Vagina (tissue), 2 donors: Measurements from ENCODE around the gene ACSF3. TPM values are rescaled to one million over a fixed set of nuclear protein-coding genes. Genes with fewer than 3 reads are reported as not detected.

ENCODE experiments used
- DNase-seq, 2 donors: peaks; one replicate each; pipeline ENCODE4 v3.0.0-alpha.2; 2017; ENCODE audit errors: extremely low spot score in 2 of 2
- H3K27ac ChIP-seq: fragments of 200-600 bp; sonication (generic); one replicate; pipeline ENCODE4 v1.5.1; 2019
- H3K27me3 ChIP-seq: fragments of 200-600 bp; sonication (generic); one replicate; pipeline ENCODE4 v1.5.1; 2019
- H3K36me3 ChIP-seq, 2 donors: fragments of 200-600 bp; sonication (generic); one replicate each; pipeline ENCODE4 v1.5.1; 2017 to 2019
- H3K4me1 ChIP-seq: fragments of 200-600 bp; sonication (generic); one replicate; pipeline ENCODE4 v1.5.1; 2019
- H3K4me3 ChIP-seq, 2 donors: fragments of 200-600 bp; sonication (generic); 1 replicate in 1 of 2; 2 replicates in 1 of 2; pipeline ENCODE4 v1.5.1; 2016 to 2019
- H3K9me3 ChIP-seq: fragments of 200-600 bp; sonication (generic); one replicate; pipeline ENCODE4 v1.5.1; 2019
- CTCF ChIP-seq, 3 experiments: fragments of 450-650 bp in 2 of 3; fragments of 200-600 bp in 1 of 3; sonication (generic) in 1 of 3; IDR thresholded peaks; one replicate each; pipeline ENCODE4 v1.5.1; 2017 to 2019; ENCODE audit warnings: antibody characterized with exemption in 3 of 3, mild to moderate bottlenecking in 2 of 3, moderate library complexity in 2 of 3
- POLR2A ChIP-seq, 2 donors: fragments of 450-650 bp; IDR thresholded peaks; one replicate each; pipeline ENCODE4 v1.6.1; 2017; ENCODE audit warnings: antibody characterized with exemption in 2 of 2, mild to moderate bottlenecking in 2 of 2, moderate library complexity in 2 of 2
- POLR2AphosphoS5 ChIP-seq, 2 donors: sonication (generic); formaldehyde crosslinking; IDR thresholded peaks; one replicate each; pipeline ENCODE4 v1.9.0; 2017; ENCODE audit warnings: antibody characterized with exemption in 2 of 2, mild to moderate bottlenecking in 2 of 2, low read depth in 1 of 2; ENCODE audit not compliant: insufficient read depth in 1 of 2
- intact Hi-C: fragments of 100-400 bp; cut with DNase I; formaldehyde crosslinking; loops from one replicate; pipeline ENCODE4 v1.15.1; 2023
- total RNA-seq: library from RNA; depleted of rRNA; stranded (reverse); fragments of >200 nt; gene quantifications from one replicate; pipeline ENCODE4 v1.2.3, GENCODE V29; 2016

Gene ACSF3
- total RNA-seq, 1 donor from 2014 or later, result 23.3 TPM

- peaks cover 0 to 8% of the 10 kb centered on the region in 2 donors for H3K36me3 ChIP-seq
- TF ChIP-seq CTCF (IDR thresholded peaks at IDR 0.05) (no peak), POLR2A (IDR thresholded peaks at IDR 0.05) (no peak), POLR2AphosphoS5 (IDR thresholded peaks at IDR 0.05; ENCODE audit: insufficient read depth in 1 of 2, low read depth in 1 of 2) (no peak)
- peak overlapping the region; percentile 58 for H3K27ac ChIP-seq
- no peak for DNase-seq
- intact Hi-C loops, result no loop called here
- H3K27me3 ChIP-seq, result no peaks in the 10 kb centered on the region
- no peak overlapping the region for H3K4me3 ChIP-seq
- peaks cover 37% of the 10 kb centered on the region for H3K4me1 ChIP-seq
- H3K9me3 ChIP-seq, result no peaks in the 10 kb centered on the region
These were observed 60.9 kb downstream of the ACSF3 start for GRCh38 chr16:89154390-89155183.

GRCh38 chr16:89155184-89155679 lies 61.6 kb downstream of the ACSF3 start:
- TF ChIP-seq POLR2A (IDR thresholded peaks at IDR 0.05) (no peak), POLR2AphosphoS5 (IDR thresholded peaks at IDR 0.05; ENCODE audit: insufficient read depth in 1 of 2, low read depth in 1 of 2) (peak; percentile 34 to 35)

GRCh38 chr16:89155851-89156739 lies 62.4 kb downstream of the ACSF3 start:
- peak overlapping the region; percentile 38 for H3K27ac ChIP-seq
- TF ChIP-seq CTCF (IDR thresholded peaks at IDR 0.05) (no peak), POLR2AphosphoS5 (IDR thresholded peaks at IDR 0.05; ENCODE audit: insufficient read depth in 1 of 2, low read depth in 1 of 2) (no peak)
- intact Hi-C loops, result no loop called here

More at GRCh38 chr16:89155184-89155679, 61.6 kb downstream of the ACSF3 start:
- intact Hi-C loops, result no loop called here
- Histone ChIP-seq H3K27ac (peak overlapping the region; percentile 58), H3K9me3 (no peaks in the 10 kb centered on the region), H3K27me3 (no peaks in the 10 kb centered on the region), H3K4me1 (peaks cover 37% of the 10 kb centered on the region), H3K36me3 (peaks cover 0 to 8% of the 10 kb centered on the region in 2 donors), H3K4me3 (no peak overlapping the region)
- DNase-seq, result no peak

GRCh38 chr16:89156740-89157645 lies 63.3 kb downstream of the ACSF3 start:
- no peak for DNase-seq
- TF ChIP-seq POLR2A (IDR thresholded peaks at IDR 0.05) (no peak), CTCF (IDR thresholded peaks at IDR 0.05) (no peak), POLR2AphosphoS5 (IDR thresholded peaks at IDR 0.05; ENCODE audit: insufficient read depth in 1 of 2, low read depth in 1 of 2) (no peak)
- H3K4me1 ChIP-seq, result peaks cover 37% of the 10 kb centered on the region

More at GRCh38 chr16:89155851-89156739, 62.4 kb downstream of the ACSF3 start:
- Histone ChIP-seq H3K36me3 (peaks cover 0 to 7% of the 10 kb centered on the region in 2 donors), H3K4me1 (peaks cover 37% of the 10 kb centered on the region), H3K27me3 (no peaks in the 10 kb centered on the region), H3K9me3 (no peaks in the 10 kb centered on the region), H3K4me3 (no peak overlapping the region)
- no peak for DNase-seq

More at GRCh38 chr16:89156740-89157645, 63.3 kb downstream of the ACSF3 start:
- H3K27ac ChIP-seq, result no peak overlapping the region
- H3K27me3 ChIP-seq, result no peaks in the 10 kb centered on the region
- no peaks in the 10 kb centered on the region for H3K9me3 ChIP-seq
- intact Hi-C loops, result no loop called here
- no peak overlapping the region for H3K4me3 ChIP-seq
- H3K36me3 ChIP-seq, result no peaks in the 10 kb centered on the region
